HCT116 (cell line): Measurements from ENCODE around the gene PLXNB3. TPM values are rescaled to one million over a fixed set of nuclear protein-coding genes. Genes with fewer than 3 reads are reported as not detected.
A peak's percentile ranks its signal among the peaks of the same experiment; 100 is the strongest.

Experiments
- ATAC-seq: fragments of 200-7000 bp; cut with Tn5 transposase; 2 replicates; pipeline ENCODE4 v1.9.1; 2020; ENCODE audit warnings: mild to moderate bottlenecking, moderate library complexity
- BruUV-seq: library from RNA; stranded (reverse); fragments of 400-500 nt; replicated peaks from 2 replicates; lab custom pipeline; 2021; lab: Mats Ljungman, UMichigan
- CTCF ChIA-PET: fragments of 300-600 bp; sonication (Branson Sonifier 250); formaldehyde crosslinking; loops from one replicate; lab custom pipeline; 2021; ENCODE audit warnings: antibody characterized with exemption; lab: Charles Lee
- POLR2A ChIA-PET: fragments of 300-600, 350-600 bp; sonication (Branson Sonifier 250); formaldehyde crosslinking; loops from one replicate; lab custom pipeline; 2021; ENCODE audit warnings: antibody characterized with exemption; lab: Charles Lee
- RAD21 ChIA-PET, 2 experiments: fragments of 300-600 bp; sonication (Branson Sonifier 250); formaldehyde crosslinking; loops; one replicate each; lab custom pipeline; 2023; ENCODE audit warnings: low total read pairs in 2 of 2; ENCODE audit not compliant: uncharacterized antibody in 2 of 2, unreplicated experiment in 2 of 2, low non-redundant PET in 1 of 2; lab: Charles Lee
- DNase-seq: peaks from one replicate; pipeline ENCODE4 v3.0.0-alpha.2; 2010; ENCODE audit warnings: low read depth, low spot score
- H2AFZ ChIP-seq: fragments of 200-600 bp; shearing (Covaris generic), sonication (generic); 2 replicates; pipeline ENCODE4 v1.6.1; 2017; ENCODE audit warnings: low read depth, mixed run types, mixed read lengths, antibody characterized with exemption, low read length; ENCODE audit not compliant: poor library complexity, severe bottlenecking
- H3K27ac ChIP-seq: 2 replicates; pipeline ENCODE4 v1.5.1; 2012; ENCODE audit warnings: low read depth, low read length
- H3K27me3 ChIP-seq: fragments of 200-600 bp; sonication (generic); 2 replicates; pipeline ENCODE4 v1.6.1; 2016; ENCODE audit warnings: mixed run types, low read length, mixed read lengths; ENCODE audit not compliant: insufficient read depth
- H3K36me3 ChIP-seq, 2 experiments: fragments of 200-500 bp in 1 of 2; fragments of 200-600 bp in 1 of 2; sonication (Bioruptor generic) in 1 of 2; sonication (generic) in 1 of 2; 2 replicates each; pipeline versions ENCODE4 v1.5.1 to v1.6.1; 2014 to 2016; ENCODE audit warnings: low read length in 2 of 2, inconsistent platforms in 1 of 2, mixed read lengths in 1 of 2, mixed run types in 1 of 2; ENCODE audit not compliant: insufficient read depth in 2 of 2, control insufficient read depth in 1 of 2
- H3K4me1 ChIP-seq, 2 experiments: fragments of 200-600 bp in 1 of 2; sonication (generic) in 1 of 2; 2 replicates each; pipeline versions ENCODE4 v1.5.1 to v1.6.1; 2012 to 2017; ENCODE audit warnings: low read length in 2 of 2, inconsistent platforms in 1 of 2, mild to moderate bottlenecking in 1 of 2, mixed read lengths in 1 of 2, mixed run types in 1 of 2, moderate library complexity in 1 of 2; ENCODE audit not compliant: insufficient read depth in 2 of 2, control insufficient read depth in 1 of 2
- H3K4me2 ChIP-seq: fragments of 200-600 bp; sonication (generic); 2 replicates; pipeline ENCODE4 v1.6.1; 2017; ENCODE audit warnings: mixed run types, low read length, mixed read lengths
- H3K4me3 ChIP-seq, 2 experiments: fragments of 200-600 bp in 1 of 2; sonication (generic) in 1 of 2; replicated peaks in 1 of 2; 2 replicates each; pipeline ENCODE4 v1.5.1; 2011 to 2016; ENCODE audit warnings: low read length in 2 of 2, control low read depth in 1 of 2, low read depth in 1 of 2, mild to moderate bottlenecking in 1 of 2, mixed read lengths in 1 of 2, mixed run types in 1 of 2
- H3K79me2 ChIP-seq: fragments of 200-600 bp; sonication (generic); 2 replicates; pipeline ENCODE4 v1.6.1; 2017; ENCODE audit warnings: mild to moderate bottlenecking, mixed run types, low read length, moderate library complexity, mixed read lengths; ENCODE audit not compliant: insufficient read depth
- H3K9ac ChIP-seq: fragments of 200-600 bp; sonication (generic); 2 replicates; pipeline ENCODE4 v1.6.1; 2016; ENCODE audit warnings: low read length, mixed read lengths
- H3K9me2 ChIP-seq: fragments of 200-600 bp; sonication (generic), shearing (Covaris generic); 2 replicates; pipeline ENCODE4 v1.6.1; 2017; ENCODE audit warnings: mixed run types, mild to moderate bottlenecking, moderate library complexity; ENCODE audit not compliant: insufficient read depth
- H3K9me3 ChIP-seq, 2 experiments: fragments of 200-500 bp in 1 of 2; fragments of 200-600 bp in 1 of 2; sonication (Bioruptor generic) in 1 of 2; sonication (generic) in 1 of 2; 2 replicates each; pipeline ENCODE4 v1.6.1; 2014 to 2017; ENCODE audit warnings: low read length in 2 of 2, mixed read lengths in 2 of 2, inconsistent platforms in 1 of 2, low read depth in 1 of 2, mild to moderate bottlenecking in 1 of 2, mixed run types in 1 of 2, moderate library complexity in 1 of 2; ENCODE audit not compliant: control insufficient read depth in 1 of 2, insufficient read depth in 1 of 2
- H4K20me1 ChIP-seq: fragments of 200-600 bp; sonication (generic), shearing (Covaris generic); 2 replicates; pipeline ENCODE4 v1.6.1; 2017; ENCODE audit warnings: mixed run types, mild to moderate bottlenecking, moderate library complexity; ENCODE audit not compliant: insufficient read depth
- ATF3 ChIP-seq: IDR thresholded peaks from 2 replicates; pipeline ENCODE4 v1.6.1; 2012
- CBX3 ChIP-seq: IDR thresholded peaks from 2 replicates; pipeline ENCODE4 v1.6.1; 2012; ENCODE audit warnings: low read depth
- CEBPB ChIP-seq: IDR thresholded peaks from 2 replicates; pipeline ENCODE4 v1.6.1; 2012; ENCODE audit warnings: low read depth
- ELF1 ChIP-seq: IDR thresholded peaks from 2 replicates; pipeline ENCODE4 v1.6.1; 2012; ENCODE audit warnings: low read depth, borderline replicate concordance
- EZH2 ChIP-seq: fragments of 200-600 bp; sonication (generic); IDR thresholded peaks from 2 replicates; pipeline ENCODE4 v1.6.1; 2017; ENCODE audit warnings: antibody characterized with exemption, mixed run types
- EZH2phosphoT487 ChIP-seq: fragments of 200-600 bp; IDR thresholded peaks from 2 replicates; pipeline ENCODE4 v1.6.1; 2018; ENCODE audit warnings: antibody characterized with exemption, borderline replicate concordance
- FOSL1 ChIP-seq: IDR thresholded peaks from 2 replicates; pipeline ENCODE4 v1.6.1; 2012; ENCODE audit warnings: low read depth
- JUND ChIP-seq: IDR thresholded peaks from 2 replicates; pipeline ENCODE4 v1.6.1; 2012
- MAX ChIP-seq: IDR thresholded peaks from 2 replicates; pipeline ENCODE4 v1.6.1; 2012
- POLR2A ChIP-seq: IDR thresholded peaks from 2 replicates; pipeline ENCODE4 v1.7.0; 2011; ENCODE audit warnings: borderline replicate concordance; ENCODE audit not compliant: insufficient read depth, insufficient read length; ENCODE audit errors: extremely low read depth
- REST ChIP-seq: IDR thresholded peaks from 2 replicates; pipeline ENCODE4 v1.6.1; 2012; ENCODE audit warnings: low read depth
- SIN3A ChIP-seq: IDR thresholded peaks from 2 replicates; pipeline ENCODE4 v1.6.1; 2012; ENCODE audit warnings: low read depth
- SRF ChIP-seq: IDR thresholded peaks from 2 replicates; pipeline ENCODE4 v1.6.1; 2012; ENCODE audit warnings: low read depth
- TCF7L2 ChIP-seq: IDR thresholded peaks from 2 replicates; pipeline ENCODE4 v1.7.0; 2011; ENCODE audit warnings: borderline replicate concordance, inconsistent platforms; ENCODE audit not compliant: insufficient read depth, insufficient read length; ENCODE audit errors: extremely low read depth
- YY1 ChIP-seq: IDR thresholded peaks from 2 replicates; pipeline ENCODE4 v1.6.1; 2011; ENCODE audit warnings: low read length, low read depth, moderate library complexity, mild to moderate bottlenecking; ENCODE audit not compliant: insufficient replicate concordance; ENCODE audit errors: extremely low read depth
- ZBTB33 ChIP-seq: IDR thresholded peaks from 2 replicates; pipeline ENCODE4 v1.6.1; 2011; ENCODE audit warnings: mild to moderate bottlenecking, low read length, moderate library complexity; ENCODE audit not compliant: insufficient replicate concordance; ENCODE audit errors: extremely low read depth
- ZFX ChIP-seq: fragments of 450-650 bp; IDR thresholded peaks from 2 replicates; pipeline ENCODE4 v1.6.1; 2017
- ZNF274 ChIP-seq: fragments of 200-500 bp; sonication (Bioruptor generic); IDR thresholded peaks from 2 replicates; pipeline ENCODE4 v1.6.1; 2014; ENCODE audit warnings: mild to moderate bottlenecking, low read depth, low read length, inconsistent platforms
- intact Hi-C: fragments of 100-400 bp; cut with micrococcal nuclease; formaldehyde crosslinking; loops from 2 replicates; pipeline ENCODE4 v1.10.0; 2022
- total RNA-seq: library from RNA; stranded (reverse); gene quantifications from one replicate; pipeline ENCODE4 v1.2.1, GENCODE V29; 2021; ENCODE audit not compliant: unreplicated experiment

Gene PLXNB3
- total RNA-seq, 1 experiment from 2014 or later: 4.8 TPM

GRCh38 chrX:153764786-153765137, 713 bp downstream of the PLXNB3 start:
- ChIA-PET CTCF (no interaction called here), POLR2A (no interaction called here), RAD21 (no interaction called here)
- Histone ChIP-seq H3K36me3 (no peaks in the 10 kb centered on the region), H3K4me1 (peaks cover 0 to 10% of the 10 kb centered on the region in 2 experiments; a peak in 2 of 4 replicates), H3K9me3 (no peaks in the 10 kb centered on the region), H3K9me2 (no peaks in the 10 kb centered on the region), H3K27me3 (no peaks in the 10 kb centered on the region), H3K4me3 (no peak overlapping the region; a peak in 1 of 4 replicates), H4K20me1 (no peaks in the 10 kb centered on the region), H3K27ac (no peak overlapping the region), H3K9ac (no peak overlapping the region), H3K79me2 (no peaks in the 10 kb centered on the region), H3K4me2 (peak overlapping the region; percentile 79), H2AFZ (no peak overlapping the region)
- TF ChIP-seq SRF: no peak
- TF ChIP-seq FOSL1: no peak
- no peak for TF ChIP-seq ELF1
- TF ChIP-seq CBX3: no peak
- no peak for TF ChIP-seq ZNF274
- TF ChIP-seq ZFX: no peak
- TF ChIP-seq TCF7L2: no peak
- no peak for TF ChIP-seq JUND
- TF ChIP-seq EZH2phosphoT487: no peak
- no peak for TF ChIP-seq REST
- TF ChIP-seq SIN3A: no peak
- TF ChIP-seq MAX: no peak
- no peak for TF ChIP-seq YY1
- TF ChIP-seq ATF3: no peak
- no peak for TF ChIP-seq EZH2
- TF ChIP-seq POLR2A: no peak
- TF ChIP-seq CEBPB: no peak
- no peak for TF ChIP-seq ZBTB33
- no TSS peak for BruUV-seq
- ATAC-seq (no peak), DNase-seq (no peak)
- intact Hi-C loops: loop anchor here (1.0 to 2.0 kb wide), 3 partner anchors 120 to 188 kb away; no protein-coding TSS in a partner anchor
